OCI-LY7 (cell line): Measurements from ENCODE around the gene GABPB1. TPM values are rescaled to one million over a fixed set of nuclear protein-coding genes. Genes with fewer than 3 reads are reported as not detected.

Experiments
- BruUV-seq: library from RNA; stranded (reverse); fragments of 400-500 nt; replicated peaks from 2 replicates; lab custom pipeline; 2021; lab: Mats Ljungman, UMichigan
- CTCF ChIA-PET: fragments of 300-600 bp; sonication (Branson Sonifier 250); formaldehyde crosslinking; loops from one replicate; lab custom pipeline; 2022; ENCODE audit warnings: antibody characterized with exemption; ENCODE audit not compliant: unreplicated experiment; lab: Charles Lee
- POLR2A ChIA-PET: fragments of 300-600 bp; sonication (Branson Sonifier 250); formaldehyde crosslinking; loops from one replicate; lab custom pipeline; 2022; ENCODE audit warnings: antibody characterized with exemption; lab: Charles Lee
- DNase-seq: peaks from one replicate; pipeline ENCODE4 v3.0.0-alpha.2; 2015; ENCODE audit warnings: low spot score
- H2AFZ ChIP-seq: fragments of 200-600 bp; sonication (generic), shearing (Covaris generic); 2 replicates; pipeline ENCODE4 v1.6.1; 2014; ENCODE audit warnings: mild to moderate bottlenecking, antibody characterized with exemption, low read length, moderate library complexity
- H3K27ac ChIP-seq: fragments of 200-600 bp; sonication (generic); 2 replicates; pipeline ENCODE4 v1.5.1; 2014; ENCODE audit warnings: mixed run types, low read depth, mild to moderate bottlenecking, moderate library complexity, low read length, inconsistent platforms; ENCODE audit not compliant: poor library complexity, severe bottlenecking
- H3K36me3 ChIP-seq: fragments of 200-600 bp; sonication (generic); 2 replicates; pipeline ENCODE4 v1.6.1; 2014; ENCODE audit warnings: mild to moderate bottlenecking, antibody characterized with exemption, low read length, moderate library complexity, mixed read lengths; ENCODE audit not compliant: insufficient read depth
- H3K4me1 ChIP-seq: fragments of 200-600 bp; sonication (generic); 2 replicates; pipeline ENCODE4 v1.5.1; 2014; ENCODE audit warnings: mild to moderate bottlenecking, low read length; ENCODE audit not compliant: insufficient read depth, poor library complexity, severe bottlenecking
- H3K4me2 ChIP-seq: fragments of 200-600 bp; sonication (generic); 2 replicates; pipeline ENCODE4 v1.6.1; 2014; ENCODE audit warnings: mild to moderate bottlenecking, low read length
- H3K4me3 ChIP-seq: fragments of 200-600 bp; sonication (generic); 2 replicates; pipeline ENCODE4 v1.5.1; 2014; ENCODE audit warnings: mild to moderate bottlenecking, low read depth, low read length; ENCODE audit not compliant: poor library complexity, severe bottlenecking
- H3K79me2 ChIP-seq: fragments of 200-600 bp; sonication (generic); 2 replicates; pipeline ENCODE4 v1.6.1; 2016; ENCODE audit warnings: low read depth, mild to moderate bottlenecking, low read length, moderate library complexity, mixed read lengths; ENCODE audit not compliant: insufficient read depth
- H3K9me2 ChIP-seq: fragments of 200-600 bp; sonication (generic); 2 replicates; pipeline ENCODE4 v1.6.1; 2016; ENCODE audit warnings: mild to moderate bottlenecking, low read length, mixed read lengths; ENCODE audit not compliant: insufficient read depth
- H3K9me3 ChIP-seq: fragments of 200-600 bp; sonication (generic); 2 replicates; pipeline ENCODE4 v1.6.1; 2014; ENCODE audit warnings: mild to moderate bottlenecking, mixed run types, low read length, mixed read lengths
- H4K20me1 ChIP-seq: fragments of 200-600 bp; sonication (generic); 2 replicates; pipeline ENCODE4 v1.6.1; 2014; ENCODE audit warnings: mild to moderate bottlenecking, antibody characterized with exemption, low read length, moderate library complexity, mixed read lengths; ENCODE audit not compliant: insufficient read depth
- EZH2phosphoT487 ChIP-seq: fragments of 200-600 bp; sonication (generic); IDR thresholded peaks from 2 replicates; pipeline ENCODE4 v1.6.1; 2018; ENCODE audit warnings: low read depth, borderline replicate concordance, mild to moderate bottlenecking, mixed run types, antibody characterized with exemption, low read length, moderate library complexity, mixed read lengths
- intact Hi-C: fragments of 100-400 bp; cut with micrococcal nuclease; formaldehyde crosslinking; loops from one replicate; pipeline ENCODE4 v1.10.0; 2022; ENCODE audit not compliant: unreplicated experiment
- total RNA-seq, 2 experiments: library from RNA; depleted of rRNA in 1 of 2; stranded (reverse); fragments of >200 nt in 1 of 2; shearing (Covaris generic) in 1 of 2; gene quantifications; 2 replicates each; pipeline ENCODE4 v1.2.3, GENCODE V29; 2014 to 2022
- TF ChIP-seq, protein P1 (sequence below): fragments of 200-600 bp; sonication (generic); conservative IDR thresholded peaks from 2 replicates; pipeline ENCODE4 v1.5.1; 2014; ENCODE audit warnings: mild to moderate bottlenecking, antibody characterized with exemption, low read length, moderate library complexity, mixed read lengths

The GABPB1 gene
- total RNA-seq, 2 experiments from 2014 or later, result 32.6 to 53.3 TPM

DNA sequence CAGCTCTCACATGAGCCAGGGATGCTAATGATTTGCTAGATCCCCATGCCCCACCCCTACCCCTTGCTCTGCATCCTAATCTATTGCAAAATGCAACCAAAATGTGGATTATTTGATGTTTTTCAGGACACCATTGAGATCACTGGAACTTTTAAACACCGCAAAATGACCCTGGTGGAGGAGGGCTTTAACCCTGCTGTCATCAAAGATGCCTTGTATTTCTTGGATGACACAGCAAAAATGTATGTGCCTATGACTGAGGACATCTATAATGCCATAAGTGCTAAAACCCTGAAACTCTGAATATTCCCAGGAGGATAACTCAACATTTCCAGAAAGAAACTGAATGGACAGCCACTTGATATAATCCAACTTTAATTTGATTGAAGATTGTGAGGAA lies 119.2 kb downstream of the GABPB1 start:
- Histone ChIP-seq H3K79me2 (no peaks in the 10 kb centered on the region), H3K4me1 (no peaks in the 10 kb centered on the region), H3K4me2 (no peak overlapping the region), H3K4me3 (no peak overlapping the region), H4K20me1 (no peaks in the 10 kb centered on the region), H3K36me3 (no peaks in the 10 kb centered on the region), H3K9me3 (no peaks in the 10 kb centered on the region), H2AFZ (no peak overlapping the region), H3K27ac (no peak overlapping the region), H3K9me2 (no peaks in the 10 kb centered on the region)
- POLR2A ChIA-PET, result no interaction called here
- no TSS peak for BruUV-seq
- CTCF ChIA-PET, result no interaction called here
- no peak for DNase-seq
- TF ChIP-seq, protein P1, sequence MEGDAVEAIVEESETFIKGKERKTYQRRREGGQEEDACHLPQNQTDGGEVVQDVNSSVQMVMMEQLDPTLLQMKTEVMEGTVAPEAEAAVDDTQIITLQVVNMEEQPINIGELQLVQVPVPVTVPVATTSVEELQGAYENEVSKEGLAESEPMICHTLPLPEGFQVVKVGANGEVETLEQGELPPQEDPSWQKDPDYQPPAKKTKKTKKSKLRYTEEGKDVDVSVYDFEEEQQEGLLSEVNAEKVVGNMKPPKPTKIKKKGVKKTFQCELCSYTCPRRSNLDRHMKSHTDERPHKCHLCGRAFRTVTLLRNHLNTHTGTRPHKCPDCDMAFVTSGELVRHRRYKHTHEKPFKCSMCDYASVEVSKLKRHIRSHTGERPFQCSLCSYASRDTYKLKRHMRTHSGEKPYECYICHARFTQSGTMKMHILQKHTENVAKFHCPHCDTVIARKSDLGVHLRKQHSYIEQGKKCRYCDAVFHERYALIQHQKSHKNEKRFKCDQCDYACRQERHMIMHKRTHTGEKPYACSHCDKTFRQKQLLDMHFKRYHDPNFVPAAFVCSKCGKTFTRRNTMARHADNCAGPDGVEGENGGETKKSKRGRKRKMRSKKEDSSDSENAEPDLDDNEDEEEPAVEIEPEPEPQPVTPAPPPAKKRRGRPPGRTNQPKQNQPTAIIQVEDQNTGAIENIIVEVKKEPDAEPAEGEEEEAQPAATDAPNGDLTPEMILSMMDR, result no peak
- no peak for TF ChIP-seq EZH2phosphoT487
- intact Hi-C loops, result no loop called here

DNA sequence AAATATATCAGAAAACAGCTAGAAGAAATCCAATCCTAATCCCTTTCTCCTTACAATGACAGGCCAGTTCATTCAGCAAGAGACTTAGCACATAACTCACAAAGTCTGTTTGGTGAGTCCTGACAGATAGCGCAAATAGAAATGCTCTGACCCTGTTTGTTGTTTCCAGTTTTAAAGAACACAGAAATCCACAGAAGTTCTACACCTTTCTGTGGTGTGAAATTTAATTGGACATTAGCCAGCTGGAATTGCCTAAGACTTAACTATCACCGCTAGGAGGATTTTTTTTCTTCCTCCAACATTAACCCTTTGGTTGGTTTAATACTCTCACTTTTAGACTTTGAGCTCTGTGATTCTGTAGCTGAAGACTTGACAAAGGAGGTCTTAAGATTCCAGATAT lies 120.2 kb downstream of the GABPB1 start:
- intact Hi-C loops, result no loop called here
- Histone ChIP-seq H3K9me2 (no peaks in the 10 kb centered on the region), H4K20me1 (no peaks in the 10 kb centered on the region), H3K4me1 (no peaks in the 10 kb centered on the region), H3K79me2 (no peaks in the 10 kb centered on the region), H3K4me3 (no peak overlapping the region), H2AFZ (no peak overlapping the region), H3K4me2 (no peak overlapping the region), H3K36me3 (no peaks in the 10 kb centered on the region), H3K27ac (no peak overlapping the region), H3K9me3 (no peaks in the 10 kb centered on the region)
- ChIA-PET POLR2A (no interaction called here), CTCF (no interaction called here)
- TF ChIP-seq EZH2phosphoT487, result no peak
- TF ChIP-seq, protein P1, result no peak
- no TSS peak for BruUV-seq
- DNase-seq, result no peak

DNA sequence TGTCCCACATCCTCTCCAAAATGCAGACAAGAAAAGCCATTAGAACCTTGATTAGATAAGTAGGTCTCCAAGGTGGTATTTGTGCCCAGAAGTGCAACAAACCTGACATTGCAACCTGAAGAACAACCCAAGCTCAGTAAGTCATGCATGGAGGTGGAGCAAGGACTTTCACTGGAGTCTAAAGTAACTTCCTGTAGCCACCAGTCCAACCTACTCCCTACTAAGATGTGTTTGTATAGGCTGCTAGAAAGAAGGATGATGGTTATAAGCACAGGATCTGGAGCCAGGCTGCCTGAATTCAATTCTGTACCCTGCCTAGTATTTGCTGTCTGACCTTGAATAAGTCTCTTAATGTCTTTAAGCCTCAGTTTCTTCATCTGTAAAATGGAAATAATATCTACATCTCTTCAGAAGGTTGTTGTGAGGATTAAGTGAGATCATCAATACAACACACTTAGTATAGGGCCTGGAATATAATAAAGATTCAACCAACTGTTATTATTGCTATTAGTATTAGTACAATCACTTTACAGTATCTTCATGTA lies 121.7 kb downstream of the GABPB1 start:
- Histone ChIP-seq H3K9me3 (no peaks in the 10 kb centered on the region), H3K9me2 (no peaks in the 10 kb centered on the region), H3K4me1 (no peaks in the 10 kb centered on the region), H4K20me1 (no peaks in the 10 kb centered on the region), H3K4me3 (no peak overlapping the region), H3K79me2 (no peaks in the 10 kb centered on the region), H3K27ac (no peak overlapping the region), H2AFZ (no peak overlapping the region), H3K36me3 (no peaks in the 10 kb centered on the region), H3K4me2 (no peak overlapping the region)
- intact Hi-C loops, result no loop called here
- no peak for DNase-seq
- POLR2A ChIA-PET, result no interaction called here
- CTCF ChIA-PET, result no interaction called here
- TF ChIP-seq, protein P1, result no peak
- no peak for TF ChIP-seq EZH2phosphoT487
- BruUV-seq, result no TSS peak
